NK-92 (cell line): ENCODE results near the gene PRRC2C.
"Not testable (repeated sequence)": the region's sequence is repeated elsewhere in the genome, so short reads cannot be mapped to it uniquely, and the experiment has no call there.

Source experiments
- DNase-seq: peaks from one replicate; lab custom pipeline; 2025; ENCODE audit not compliant: unreplicated experiment; lab: John Stamatoyannopoulos, UW

The PRRC2C gene

GRCh38 chr1:171582589-171582988 lies 97.3 kb downstream of the PRRC2C start:
- DNase-seq, result no peak

- no peak for DNase-seq
Observed at GRCh38 chr1:171583591-171584201, 98.4 kb downstream of the PRRC2C start.

GRCh38 chr1:171585715-171586114 lies 100.4 kb downstream of the PRRC2C start:
- DNase-seq, result no peak

- no peak for DNase-seq
Observed at GRCh38 chr1:171588230-171588629, 102.9 kb downstream of the PRRC2C start.

- no peak for DNase-seq
Observed at GRCh38 chr1:171590022-171590421, 104.7 kb downstream of the PRRC2C start.

GRCh38 chr1:171595324-171595723 lies 110.0 kb downstream of the PRRC2C start:
- no peak for DNase-seq

- DNase-seq, result no peak
Observed at GRCh38 chr1:171596119-171596518, 110.8 kb downstream of the PRRC2C start.

- no peak for DNase-seq
Observed at GRCh38 chr1:171596705-171597104, 111.4 kb downstream of the PRRC2C start.

GRCh38 chr1:171597203-171597602 lies 111.9 kb downstream of the PRRC2C start:
- no peak for DNase-seq

GRCh38 chr1:171600310-171600709 lies 115.0 kb downstream of the PRRC2C start:
- DNase-seq, result not testable (repeated sequence)

GRCh38 chr1:171600862-171601261 lies 115.5 kb downstream of the PRRC2C start:
- no peak for DNase-seq

GRCh38 chr1:171603042-171603441 lies 117.7 kb downstream of the PRRC2C start:
- not testable (repeated sequence) for DNase-seq

- no peak for DNase-seq
Observed at GRCh38 chr1:171606402-171606941, 121.1 kb downstream of the PRRC2C start.

GRCh38 chr1:171610385-171610784 lies 125.1 kb downstream of the PRRC2C start:
- no peak for DNase-seq

- DNase-seq, result no peak
Observed at GRCh38 chr1:171611306-171611705, 126.0 kb downstream of the PRRC2C start.

GRCh38 chr1:171613282-171613681 lies 128.0 kb downstream of the PRRC2C start:
- DNase-seq, result no peak

- not testable (repeated sequence) for DNase-seq
Observed at GRCh38 chr1:171615122-171615906, 130.0 kb downstream of the PRRC2C start.

- no peak for DNase-seq
Observed at GRCh38 chr1:171616586-171616985, 131.3 kb downstream of the PRRC2C start.

- DNase-seq, result no peak
Observed at GRCh38 chr1:171622152-171622462, 136.8 kb downstream of the PRRC2C start, which contains the start of gene MYOCOS. MYOCOS (plus strand) TSS chr1:171622243; CDS start chr1:171623884, 1,641 bp downstream.

GRCh38 chr1:171623651-171624331 lies 138.5 kb downstream of the PRRC2C start:
- no peak for DNase-seq

- no peak for DNase-seq
Observed at GRCh38 chr1:171625225-171625624, 139.9 kb downstream of the PRRC2C start.

GRCh38 chr1:171627020-171627419 lies 141.7 kb downstream of the PRRC2C start:
- no peak for DNase-seq
